22Rv1 (cell line): Measurements from ENCODE around the gene IGSF9B.

Experiments
- H3K27ac ChIP-seq: fragments of 450-650 bp; 2 replicates; pipeline ENCODE4 v1.5.1; 2017
- CTCF ChIP-seq: fragments of 450-650 bp; IDR thresholded peaks from 2 replicates; pipeline ENCODE4 v1.5.1; 2017; ENCODE audit warnings: mild to moderate bottlenecking
- ZFX ChIP-seq: fragments of 450-650 bp; IDR thresholded peaks from 2 replicates; pipeline ENCODE4 v1.6.1; 2017; ENCODE audit warnings: antibody characterized with exemption, borderline replicate concordance

IGSF9B gene

GRCh38 chr11:133997554-133997953 is 40.8 kb upstream of the IGSF9B start:
- H3K27ac ChIP-seq = no peak overlapping the region
- no peak for TF ChIP-seq CTCF
- no peak for TF ChIP-seq ZFX

GRCh38 chr11:133996671-133997070 is 39.9 kb upstream of the IGSF9B start:
- TF ChIP-seq ZFX (no peak), CTCF (no peak)
- H3K27ac ChIP-seq = no peak overlapping the region

- TF ChIP-seq CTCF = no peak
- TF ChIP-seq ZFX = no peak
- no peak overlapping the region for H3K27ac ChIP-seq
Observed at GRCh38 chr11:133995066-133995465, 38.3 kb upstream of the IGSF9B start.

GRCh38 chr11:133993921-133994320 is 37.2 kb upstream of the IGSF9B start:
- H3K27ac ChIP-seq = no peak overlapping the region
- no peak for TF ChIP-seq ZFX
- no peak for TF ChIP-seq CTCF

- H3K27ac ChIP-seq = no peak overlapping the region
- TF ChIP-seq CTCF (no peak), ZFX (no peak)
Observed at GRCh38 chr11:133993107-133993506, 36.3 kb upstream of the IGSF9B start.

- TF ChIP-seq CTCF = no peak
- TF ChIP-seq ZFX = no peak
- H3K27ac ChIP-seq = no peak overlapping the region
Observed at GRCh38 chr11:133992121-133992520, 35.4 kb upstream of the IGSF9B start.

- H3K27ac ChIP-seq = no peak overlapping the region
- no peak for TF ChIP-seq CTCF
- TF ChIP-seq ZFX = no peak
Observed at GRCh38 chr11:133991101-133991500, 34.3 kb upstream of the IGSF9B start.
